Measurements from ENCODE around the gene ZNF608.

Gene ZNF608

DNA sequence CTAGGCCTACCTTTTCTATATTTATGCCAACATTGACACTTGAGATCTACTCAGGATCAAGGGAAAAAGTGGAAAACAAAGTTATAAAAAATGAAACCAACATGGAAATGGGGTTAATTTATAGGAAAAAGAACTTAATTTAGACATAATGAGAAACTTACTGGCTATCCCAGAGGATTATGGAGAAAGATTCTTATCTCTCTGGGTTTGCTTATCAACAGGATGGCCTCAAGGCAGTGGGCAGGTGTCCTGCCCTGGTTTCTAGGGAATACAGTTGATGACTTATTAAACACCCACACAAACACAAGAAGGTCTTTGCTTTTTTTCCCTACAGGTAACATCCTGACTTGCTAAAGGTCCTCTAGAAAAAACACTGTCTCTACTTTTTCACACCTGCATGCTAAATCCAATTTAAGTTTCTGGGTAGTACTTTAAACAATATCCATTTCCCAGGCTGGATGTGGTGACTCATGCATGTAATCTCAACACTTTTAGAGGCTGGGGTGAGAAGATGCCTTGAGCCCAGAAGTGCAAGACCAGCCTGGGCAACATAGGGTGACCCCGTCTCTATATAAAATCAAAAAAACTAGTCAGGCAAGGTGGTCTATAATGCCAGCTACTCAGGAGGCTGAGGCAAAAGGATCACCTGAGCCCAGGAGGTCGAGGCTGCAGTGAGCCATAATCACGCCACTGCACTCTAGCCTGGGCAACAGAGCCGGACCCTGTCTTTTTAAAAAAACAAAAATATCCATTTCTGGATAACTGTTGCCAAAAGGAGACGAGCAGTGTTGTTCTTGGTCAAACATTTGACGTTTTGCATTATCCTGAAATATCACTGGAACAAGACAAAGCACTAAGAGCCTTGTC lies 6.6 kb upstream of the ZNF608 start:
- DNase-seq = no peak

GRCh38 chr5:124751031-124751430 lies 4.6 kb upstream of the ZNF608 start:
- no peak for DNase-seq

- DNase-seq = peak; percentile 87 to 93
These were observed 2.5 kb upstream of the ZNF608 start for GRCh38 chr5:124748687-124749594.

- DNase-seq = peak in 1 of 2 experiments; percentile 45
These were observed 1.6 kb upstream of the ZNF608 start for GRCh38 chr5:124747791-124748686.

- DNase-seq = peak; percentile 87 to 95
These were observed 714 bp upstream of the ZNF608 start for GRCh38 chr5:124746916-124747790.

- DNase-seq = no peak
These were observed 1.2 kb downstream of the ZNF608 start for GRCh38 chr5:124745007-124745927.

GRCh38 chr5:124744170-124744971 lies 2.1 kb downstream of the ZNF608 start:
- DNase-seq = no peak

GRCh38 chr5:124743602-124744169 lies 2.8 kb downstream of the ZNF608 start:
- DNase-seq = no peak

- DNase-seq = no peak
These were observed 3.3 kb downstream of the ZNF608 start for GRCh38 chr5:124742983-124743601.

DNA sequence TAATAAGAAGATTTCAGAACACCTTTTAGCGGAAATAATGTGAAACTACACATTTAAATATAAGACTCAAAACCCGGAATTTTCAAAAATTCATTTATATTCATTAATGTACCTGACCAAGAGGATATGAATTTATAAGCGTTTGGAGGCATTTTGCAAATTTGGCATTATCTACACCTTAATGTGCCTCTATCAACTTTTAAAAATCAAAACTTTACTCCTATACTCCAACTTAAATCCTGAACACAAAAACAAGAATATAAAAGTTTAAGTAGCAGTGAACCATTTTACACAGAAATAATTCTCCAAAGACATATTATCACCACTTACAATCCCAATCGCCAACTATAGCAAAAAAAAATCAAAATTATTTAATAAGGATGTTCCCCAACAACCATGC lies 3.9 kb downstream of the ZNF608 start:
- DNase-seq = no peak

DNA sequence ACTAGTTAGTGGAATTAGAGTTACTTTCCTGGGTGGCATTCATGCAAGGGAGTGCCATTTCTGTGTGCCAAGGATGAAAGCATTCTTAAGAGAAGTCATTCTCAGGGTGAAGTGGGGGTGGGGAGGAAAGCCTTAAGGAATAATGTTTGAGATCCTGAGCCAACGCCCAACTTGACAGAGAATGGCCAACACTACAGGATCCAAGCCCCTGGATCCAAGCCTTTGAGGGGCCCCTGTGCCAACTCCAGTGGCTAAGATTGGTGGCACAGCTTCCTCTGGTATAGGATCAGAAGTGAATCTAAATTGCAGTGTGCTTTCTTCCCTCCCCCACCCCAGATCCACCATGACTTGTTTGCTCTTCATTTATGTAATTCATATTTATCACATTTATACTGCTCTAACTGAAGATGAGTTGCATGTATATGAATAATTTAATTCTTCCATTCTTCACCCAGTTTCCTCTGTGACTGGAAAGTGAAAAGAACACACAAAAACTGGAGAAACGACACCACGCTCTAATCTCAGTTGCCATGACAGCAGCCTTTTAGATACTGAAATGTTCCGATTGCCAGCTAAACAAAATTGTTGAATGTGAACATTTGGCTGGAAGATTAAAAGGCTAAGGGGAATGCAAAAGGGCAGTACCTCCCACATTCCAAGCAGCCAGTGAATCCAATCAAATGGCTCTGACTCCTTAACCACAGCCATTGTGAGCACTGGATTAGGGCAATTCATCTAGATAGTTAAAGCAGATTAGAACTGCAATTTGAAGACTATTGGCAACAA lies 4.5 kb downstream of the ZNF608 start:
- peak; percentile 79 to 82 for DNase-seq

DNA sequence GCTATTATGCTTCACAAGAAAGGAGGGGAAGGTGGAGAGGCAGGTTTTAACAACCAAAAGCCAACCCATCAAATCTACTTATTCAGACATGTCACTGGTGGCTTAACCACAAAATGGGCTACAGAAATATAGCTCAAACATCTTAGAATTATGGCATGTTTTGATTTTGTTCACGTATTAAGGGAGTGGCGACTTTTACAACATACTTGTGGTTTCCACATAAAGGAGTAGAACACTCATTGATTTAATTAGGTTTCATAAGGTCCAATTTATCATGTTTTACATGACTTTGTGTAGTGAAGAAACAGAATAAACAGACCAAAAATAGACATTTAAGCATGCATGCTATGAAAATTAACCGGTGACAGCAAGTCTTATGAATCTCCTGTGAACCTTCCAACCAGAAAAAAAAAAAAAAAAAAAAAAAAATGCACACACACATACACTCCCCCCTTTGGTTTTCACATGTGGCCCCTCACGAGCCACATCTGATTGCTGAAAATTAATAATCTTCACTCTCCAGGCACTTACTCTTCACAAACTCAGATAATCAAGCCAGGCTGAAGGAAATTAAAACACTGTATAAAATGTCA lies 5.4 kb downstream of the ZNF608 start:
- DNase-seq = no peak

- no peak for DNase-seq
These were observed 6.4 kb downstream of the ZNF608 start for GRCh38 chr5:124740071-124740470.

GRCh38 chr5:124739634-124740025 lies 6.8 kb downstream of the ZNF608 start:
- peak in 1 of 2 experiments; percentile 34 for DNase-seq

DNA sequence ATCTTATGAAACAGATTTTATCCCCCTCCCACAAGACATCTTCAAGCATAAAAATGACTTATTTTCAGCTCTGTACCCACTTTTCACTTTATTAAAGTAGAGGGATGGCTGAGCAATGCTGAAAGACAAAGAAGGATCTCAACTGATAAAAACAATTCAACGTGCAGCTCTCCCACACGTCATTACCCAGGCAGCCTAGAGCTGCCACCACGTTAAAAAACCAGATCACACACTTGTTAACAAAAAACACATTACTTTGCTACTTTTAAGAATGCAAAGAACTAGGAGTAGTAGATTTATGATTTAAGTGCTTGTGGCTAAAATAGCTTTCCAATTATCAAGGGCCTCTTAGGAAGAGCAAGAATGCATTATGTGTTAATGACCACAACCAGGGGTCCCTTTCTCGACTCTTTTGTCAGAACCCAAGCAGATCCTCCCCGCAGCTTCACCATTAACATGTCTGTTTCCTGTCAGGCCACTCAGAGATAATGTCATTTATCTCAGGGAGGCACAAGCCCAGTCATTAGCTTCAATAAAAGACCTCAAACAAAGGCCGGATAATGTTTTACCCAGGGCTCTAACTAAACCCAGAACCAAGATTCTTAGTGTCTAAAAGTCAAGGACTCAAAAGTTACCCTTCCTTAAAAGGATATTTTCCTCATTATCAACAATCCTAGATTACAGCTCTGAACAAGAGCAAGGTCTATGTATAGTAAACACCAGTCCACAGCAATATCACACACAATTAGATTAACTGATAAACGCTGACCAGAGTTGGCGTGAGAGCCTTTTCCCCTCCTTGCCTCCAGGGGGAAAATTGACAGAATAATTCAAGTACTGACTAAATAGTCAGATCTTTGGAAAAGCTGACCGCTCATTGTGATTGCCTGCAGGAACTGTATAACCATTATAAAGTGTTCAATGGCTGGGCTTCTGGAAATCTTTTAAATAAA lies 7.5 kb downstream of the ZNF608 start:
- peak in 1 of 2 experiments; percentile 40 for DNase-seq

- no peak for DNase-seq
These were observed 8.8 kb downstream of the ZNF608 start for GRCh38 chr5:124737651-124738050.

All from NCI-H446 (cell line).